ENCODE results near the gene PHACTR4. TPM values are rescaled to one million over a fixed set of nuclear protein-coding genes. Genes with fewer than 3 reads are reported as not detected.
A peak's percentile ranks its signal among the peaks of the same experiment; 100 is the strongest.

Gene PHACTR4
- total and polyA plus RNA-seq, 9 of the 15 experiments (the other 6 are each of a cell fraction or from before 2014, with no cell fraction given) = 6.4 to 43.6 (median 14.2) TPM

GRCh38 chr1:28518000-28518744, 148.6 kb downstream of the PHACTR4 start (continued):
- TF ChIP-seq RERE (CRISPR knock-in tag; IDR thresholded peaks at IDR 0.05; ENCODE audit: borderline replicate concordance) (no peak), HCFC1 (IDR thresholded peaks at IDR 0.05; ENCODE audit: low read depth, low read length) (peak; percentile 37; the same call in 1 of the 2 replicates), RAD51 (IDR thresholded peaks at IDR 0.05; ENCODE audit: borderline replicate concordance, low read depth) (0 out of 2 replicates have a peak, but pooled peaks have one; percentile 23), THAP7 (CRISPR knock-in tag; IDR thresholded peaks at IDR 0.05) (peak; percentile 60; the same call in 1 of the 2 replicates), PATZ1 (CRISPR knock-in tag; IDR thresholded peaks at IDR 0.05; ENCODE audit: borderline replicate concordance) (peak; percentile 90), ATF4 (CRISPR knock-in tag; IDR thresholded peaks at IDR 0.05) (0 out of 2 replicates have a peak, but pooled peaks have one; percentile 1), CHD2 (IDR thresholded peaks at IDR 0.05; ENCODE audit: low read depth, low read length) (0 out of 2 replicates have a peak, but pooled peaks have one; percentile 48), CREM (IDR thresholded peaks at IDR 0.05; ENCODE audit: low read depth) (peak; percentile 29; the same call in 1 of the 2 replicates), NFIX (CRISPR knock-in tag; IDR thresholded peaks at IDR 0.05; ENCODE audit: low read depth) (peak; percentile 33; the same call in 1 of the 2 replicates), SMARCC2 (IDR thresholded peaks at IDR 0.05; ENCODE audit: low read depth) (no peak), TFE3 (CRISPR knock-in tag; IDR thresholded peaks at IDR 0.05) (no peak), CREB3L1 (IDR thresholded peaks at IDR 0.05; ENCODE audit: borderline replicate concordance, low read depth) (peak; percentile 71; the same call in 1 of the 2 replicates), RBM15 (IDR thresholded peaks at IDR 0.05; ENCODE audit: insufficient read depth, low read length) (0 out of 2 replicates have a peak, but pooled peaks have one; percentile 81)

Data from K562 (cell line).